Heart left ventricle (tissue), 13 donors: ENCODE measurements around the gene SLC6A20.

Experiments
- POLR2A ChIP-seq, 2 donors: fragments of 450-650 bp; IDR thresholded peaks; one replicate each; pipeline ENCODE4 v1.6.1; 2017; ENCODE audit warnings: antibody characterized with exemption in 2 of 2, mild to moderate bottlenecking in 2 of 2, moderate library complexity in 2 of 2
- TF ChIP-seq, protein P1 (sequence below), 12 donors: fragments of 200-600 bp; sonication (generic) in 4 of 12; IDR thresholded peaks; one replicate each; pipeline versions ENCODE4 v1.5.0 to v1.8.0; 2018 to 2022; ENCODE audit warnings: antibody characterized with exemption in 12 of 12, mild to moderate bottlenecking in 5 of 12
- donor health status: ischemic (EF 13 %, LVEDD 7.1; RV severe dilation, severe dysfunction).
- donor health status: DM: no; HTN: yes; CAD: no.
- donor health status: DM: no; HTN: no; CAD: no.
- donor health status: ischemic (EF 25% LVEDD 6.9; RV normal size, moderate dysfunction).
- donor health status: ischemic (EF 25% LVEDD 5.7; RV mildly dilated, moderate dysfunction).
- donor health status: ischemic (EF 35%, LVEDD 5.7; RV mildly dilated, moderate dysfunction).
- donor health status: nonischemic (EF 11% LVEDD 7.7; RV severe dilation, severe dysfunction).
- donor health status: DM: yes; HTN: yes; CAD: no.
- donor health status: PGD.
- donor health status: ischemic (EF 29% LVEDD 5.4; RV normal size, mild dysfunction).
- donor health status: nonischemic (EF 23%, LVEDD 6.1; RV moderate dilation, normal function).

DNA sequence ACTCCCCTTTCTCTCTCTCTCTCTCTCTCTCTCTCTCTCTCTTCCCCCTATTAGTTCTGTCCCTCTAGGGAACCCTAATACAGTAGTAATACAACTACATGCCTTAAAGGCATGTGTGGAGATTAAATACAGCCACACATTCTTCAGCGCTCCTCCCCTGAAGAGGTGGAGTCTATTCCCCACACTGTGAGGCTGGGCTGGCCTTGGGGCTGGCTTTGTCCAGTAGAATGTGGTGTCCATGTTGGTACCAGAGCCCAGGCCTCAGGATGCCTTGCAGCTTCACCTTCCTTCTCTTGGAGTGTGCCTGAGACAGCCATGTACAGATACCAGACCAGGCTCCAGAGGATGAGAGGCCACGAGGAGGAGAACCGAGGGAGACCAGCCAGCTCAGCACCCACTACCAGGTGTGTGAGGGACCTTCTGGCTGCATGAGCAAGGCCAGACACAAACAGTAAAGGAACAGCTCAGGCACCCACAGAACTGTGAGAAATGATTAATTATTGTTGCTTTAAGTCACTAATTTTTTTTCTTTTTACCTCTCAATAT is 10.7 kb downstream of the SLC6A20 start:
- TF ChIP-seq, protein P1, sequence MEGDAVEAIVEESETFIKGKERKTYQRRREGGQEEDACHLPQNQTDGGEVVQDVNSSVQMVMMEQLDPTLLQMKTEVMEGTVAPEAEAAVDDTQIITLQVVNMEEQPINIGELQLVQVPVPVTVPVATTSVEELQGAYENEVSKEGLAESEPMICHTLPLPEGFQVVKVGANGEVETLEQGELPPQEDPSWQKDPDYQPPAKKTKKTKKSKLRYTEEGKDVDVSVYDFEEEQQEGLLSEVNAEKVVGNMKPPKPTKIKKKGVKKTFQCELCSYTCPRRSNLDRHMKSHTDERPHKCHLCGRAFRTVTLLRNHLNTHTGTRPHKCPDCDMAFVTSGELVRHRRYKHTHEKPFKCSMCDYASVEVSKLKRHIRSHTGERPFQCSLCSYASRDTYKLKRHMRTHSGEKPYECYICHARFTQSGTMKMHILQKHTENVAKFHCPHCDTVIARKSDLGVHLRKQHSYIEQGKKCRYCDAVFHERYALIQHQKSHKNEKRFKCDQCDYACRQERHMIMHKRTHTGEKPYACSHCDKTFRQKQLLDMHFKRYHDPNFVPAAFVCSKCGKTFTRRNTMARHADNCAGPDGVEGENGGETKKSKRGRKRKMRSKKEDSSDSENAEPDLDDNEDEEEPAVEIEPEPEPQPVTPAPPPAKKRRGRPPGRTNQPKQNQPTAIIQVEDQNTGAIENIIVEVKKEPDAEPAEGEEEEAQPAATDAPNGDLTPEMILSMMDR (IDR thresholded peaks at IDR 0.05), result no peak
- no peak for TF ChIP-seq POLR2A (IDR thresholded peaks at IDR 0.05)
